Right atrium auricular region (tissue), 2 donors: ENCODE measurements around the gene SH2D6. TPM values are rescaled to one million over a fixed set of nuclear protein-coding genes. Genes with fewer than 3 reads are reported as not detected.

ENCODE experiments used
- DNase-seq: peaks from one replicate; pipeline ENCODE4 v3.0.0-alpha.2; 2019; ENCODE audit warnings: low spot score
- H3K27ac ChIP-seq, 2 donors: fragments of 200-600 bp; sonication (generic); 1 replicate in 1 of 2; 2 replicates in 1 of 2; pipeline ENCODE4 v1.5.1; 2016 to 2019
- H3K27me3 ChIP-seq, 2 donors: fragments of 200-600 bp; sonication (generic); one replicate each; pipeline versions ENCODE4 v1.5.1 to v1.6.0; 2017 to 2019
- H3K36me3 ChIP-seq: fragments of 200-600 bp; sonication (generic); one replicate; pipeline ENCODE4 v1.5.1; 2016
- H3K4me1 ChIP-seq, 2 donors: fragments of 200-600 bp; sonication (generic); one replicate each; pipeline versions ENCODE4 v1.5.1 to v1.6.0; 2017 to 2019
- H3K4me3 ChIP-seq, 2 donors: fragments of 200-600 bp; sonication (generic); 1 replicate in 1 of 2; 2 replicates in 1 of 2; pipeline ENCODE4 v1.5.1; 2017 to 2019; ENCODE audit warnings: mild to moderate bottlenecking in 1 of 2, moderate library complexity in 1 of 2
- H3K9me3 ChIP-seq, 2 donors: fragments of 200-600 bp; sonication (generic); one replicate each; pipeline ENCODE4 v1.5.1; 2019
- CTCF ChIP-seq, 2 donors: fragments of 200-600 bp; sonication (generic); IDR thresholded peaks; one replicate each; pipeline ENCODE4 v1.5.1; 2019; ENCODE audit warnings: antibody characterized with exemption in 2 of 2
- total RNA-seq, 2 donors: library from RNA; depleted of rRNA; stranded (reverse); fragments of >200 nt; gene quantifications; one replicate each; pipeline ENCODE4 v1.1.0, GENCODE V29; 2016

Gene SH2D6
- total RNA-seq, 2 donors from 2014 or later, result not detected

- Histone ChIP-seq H3K27me3 (no peaks in the 10 kb centered on the region), H3K9me3 (no peaks in the 10 kb centered on the region), H3K4me1 (no peaks in the 10 kb centered on the region), H3K27ac (no peak overlapping the region), H3K4me3 (no peak overlapping the region), H3K36me3 (no peaks in the 10 kb centered on the region)
- no peak for TF ChIP-seq CTCF (IDR thresholded peaks at IDR 0.05)
- DNase-seq, result no peak
Measured at GRCh38 chr2:85458601-85459563, 40.4 kb downstream of the SH2D6 start.

GRCh38 chr2:85459771-85460170, 41.3 kb downstream of the SH2D6 start:
- Histone ChIP-seq H3K4me3 (no peak overlapping the region), H3K9me3 (no peaks in the 10 kb centered on the region), H3K27ac (no peak overlapping the region), H3K27me3 (no peaks in the 10 kb centered on the region), H3K36me3 (no peaks in the 10 kb centered on the region), H3K4me1 (no peaks in the 10 kb centered on the region)
- TF ChIP-seq CTCF (IDR thresholded peaks at IDR 0.05), result no peak
- no peak for DNase-seq

- TF ChIP-seq CTCF (IDR thresholded peaks at IDR 0.05), result no peak
- H3K36me3 ChIP-seq, result no peaks in the 10 kb centered on the region
- no peaks in the 10 kb centered on the region for H3K9me3 ChIP-seq
- no peak overlapping the region for H3K27ac ChIP-seq
- no peaks in the 10 kb centered on the region for H3K4me1 ChIP-seq
- H3K27me3 ChIP-seq, result no peaks in the 10 kb centered on the region
- no peak overlapping the region for H3K4me3 ChIP-seq
- no peak for DNase-seq
Measured at GRCh38 chr2:85462322-85462721, 43.8 kb downstream of the SH2D6 start.

GRCh38 chr2:85468096-85468703, 49.7 kb downstream of the SH2D6 start:
- H3K9me3 ChIP-seq, result no peaks in the 10 kb centered on the region
- peaks cover 0 to 8% of the 10 kb centered on the region in 2 donors for H3K4me1 ChIP-seq
- DNase-seq, result no peak
- H3K27me3 ChIP-seq, result no peaks in the 10 kb centered on the region
- no peak overlapping the region for H3K4me3 ChIP-seq
- no peak for TF ChIP-seq CTCF (IDR thresholded peaks at IDR 0.05)
- H3K27ac ChIP-seq, result no peak overlapping the region
- no peaks in the 10 kb centered on the region for H3K36me3 ChIP-seq

- no peak overlapping the region for H3K27ac ChIP-seq
- no peaks in the 10 kb centered on the region for H3K27me3 ChIP-seq
- no peak for DNase-seq
- H3K9me3 ChIP-seq, result no peaks in the 10 kb centered on the region
- no peaks in the 10 kb centered on the region for H3K36me3 ChIP-seq
- H3K4me1 ChIP-seq, result peaks cover 0 to 8% of the 10 kb centered on the region in 2 donors
- TF ChIP-seq CTCF (IDR thresholded peaks at IDR 0.05), result no peak
- H3K4me3 ChIP-seq, result no peak overlapping the region
Measured at GRCh38 chr2:85468704-85469349, 50.3 kb downstream of the SH2D6 start.
